Esophagus squamous epithelium (tissue), 5 donors: Measurements from ENCODE around the gene GATA2. TPM values are rescaled to one million over a fixed set of nuclear protein-coding genes. Genes with fewer than 3 reads are reported as not detected.

Experiments
- DNase-seq: peaks from one replicate; lab custom pipeline; 2025; lab: John Stamatoyannopoulos, UW
- H3K27ac ChIP-seq, 4 donors: fragments of 200-600 bp; sonication (generic); one replicate each; pipeline ENCODE4 v1.5.1; 2016 to 2019; ENCODE audit warnings: mild to moderate bottlenecking in 1 of 4
- H3K27me3 ChIP-seq, 4 donors: fragments of 200-600 bp; sonication (generic); 1 replicate in 3 of 4; 2 replicates in 1 of 4; pipeline versions ENCODE4 v1.5.1 to v1.6.0; 2017 to 2021; ENCODE audit warnings: antibody characterized with exemption in 1 of 4
- H3K36me3 ChIP-seq, 3 donors: fragments of 200-600 bp; sonication (generic); one replicate each; pipeline ENCODE4 v1.5.1; 2016 to 2019
- H3K4me1 ChIP-seq, 3 donors: fragments of 200-600 bp; sonication (generic); one replicate each; pipeline ENCODE4 v1.5.1; 2017 to 2019
- H3K4me3 ChIP-seq, 4 donors: fragments of 200-600 bp; sonication (generic); 1 replicate in 3 of 4; 2 replicates in 1 of 4; pipeline ENCODE4 v1.5.1; 2016 to 2019; ENCODE audit warnings: mild to moderate bottlenecking in 2 of 4, moderate library complexity in 1 of 4
- H3K9me3 ChIP-seq, 3 donors: fragments of 200-600 bp; sonication (generic); one replicate each; pipeline ENCODE4 v1.5.1; 2016 to 2019
- CTCF ChIP-seq, 6 experiments: fragments of 450-650 bp in 4 of 6; fragments of 200-600 bp in 2 of 6; sonication (generic) in 2 of 6; IDR thresholded peaks; one replicate each; pipeline ENCODE4 v1.5.1; 2016 to 2019; ENCODE audit warnings: antibody characterized with exemption in 6 of 6, mild to moderate bottlenecking in 4 of 6, moderate library complexity in 4 of 6
- POLR2A ChIP-seq, 4 donors: fragments of 450-650 bp; IDR thresholded peaks; one replicate each; pipeline ENCODE4 v1.6.1; 2017; ENCODE audit warnings: antibody characterized with exemption in 4 of 4, mild to moderate bottlenecking in 4 of 4, moderate library complexity in 3 of 4
- WGBS, 2 donors: methylation state at CpG; one replicate each; pipeline ENCODE4 v1.1.5; 2018; 5-methylcytosine and 5-hydroxymethylcytosine counted together
- intact Hi-C: fragments of 100-400 bp; cut with DNase I; formaldehyde crosslinking; loops from one replicate; pipeline ENCODE4 v1.15.0; 2022
- total RNA-seq, 4 donors: library from RNA; depleted of rRNA; stranded (reverse); fragments of >200 nt; gene quantifications; one replicate each; pipeline ENCODE4 v1.1.0, GENCODE V29; 2016
- donor health status: DM: yes; HTN: yes; CAD: no.

Gene GATA2
- total RNA-seq, 4 donors from 2014 or later = 1.6 to 12.8 (median 1.9) TPM

- Histone ChIP-seq H3K27me3 (peaks cover 0 to 96% (median 5%) of the 10 kb centered on the region in 4 donors), H3K27ac (no peak overlapping the region), H3K36me3 (no peaks in the 10 kb centered on the region), H3K9me3 (no peaks in the 10 kb centered on the region), H3K4me3 (no peak overlapping the region), H3K4me1 (peaks cover 0 to 22% (median 5%) of the 10 kb centered on the region in 3 donors)
- intact Hi-C loops = no loop called here
- 51 to 61% methylated on average over 2 to 3 of the region's 5 CpGs for WGBS, 2 donors
- no peak for TF ChIP-seq POLR2A (IDR thresholded peaks at IDR 0.05)
- no peak for TF ChIP-seq CTCF (IDR thresholded peaks at IDR 0.05)
- DNase-seq = no peak
Measured at GRCh38 chr3:128476659-128477058, 16.3 kb downstream of the GATA2 start.

DNA sequence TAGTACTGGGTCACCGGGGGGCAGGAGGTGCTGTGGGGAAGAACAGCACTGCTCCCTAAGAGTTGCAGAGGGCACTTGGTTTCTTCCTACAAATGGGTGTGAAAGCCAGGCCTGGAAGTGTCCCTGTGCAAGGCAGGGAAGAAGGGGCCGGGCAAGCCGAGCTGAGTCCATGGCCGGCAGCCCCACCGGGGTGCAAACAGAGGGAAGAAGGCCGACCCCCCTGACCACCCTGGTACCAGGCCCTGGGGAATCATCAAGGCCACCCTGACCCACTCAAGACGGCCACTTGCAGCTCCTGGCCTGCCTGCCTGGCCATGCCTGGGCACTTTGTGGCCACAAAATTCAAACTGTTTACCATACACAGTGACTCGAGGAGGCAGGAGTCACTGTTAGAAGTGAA, 17.6 kb downstream of the GATA2 start:
- DNase-seq = no peak
- WGBS, 2 donors = 67 to 84% methylated on average over 3 to 6 of the region's 8 CpGs
- Histone ChIP-seq H3K27ac (no peak overlapping the region), H3K4me3 (no peak overlapping the region), H3K27me3 (peaks cover 0 to 94% (median 0%) of the 10 kb centered on the region in 4 donors), H3K36me3 (no peaks in the 10 kb centered on the region), H3K9me3 (no peaks in the 10 kb centered on the region), H3K4me1 (peaks cover 0 to 9% (median 0%) of the 10 kb centered on the region in 3 donors)
- intact Hi-C loops = no loop called here
- TF ChIP-seq POLR2A (IDR thresholded peaks at IDR 0.05) (no peak), CTCF (IDR thresholded peaks at IDR 0.05) (no peak)

DNA sequence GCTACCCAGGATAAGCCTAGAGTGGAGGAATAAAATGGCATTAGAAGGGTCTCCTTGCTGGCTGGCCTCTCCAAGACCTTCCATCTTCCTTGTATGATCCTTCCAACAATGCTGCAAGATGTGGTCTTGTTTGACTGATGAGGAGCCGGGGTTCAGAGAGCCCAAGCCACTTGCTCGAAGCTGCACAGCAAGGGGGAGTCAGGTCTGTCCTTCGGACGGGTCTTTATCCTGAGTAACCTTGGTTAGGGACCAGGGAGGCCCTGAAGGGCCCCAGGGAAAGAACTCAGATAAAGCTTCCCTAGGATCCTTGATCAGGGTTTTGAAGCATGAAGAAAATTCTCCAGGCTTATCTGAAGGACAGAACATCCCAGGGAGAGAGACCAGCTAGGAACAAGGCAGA, 19.3 kb downstream of the GATA2 start:
- TF ChIP-seq CTCF (IDR thresholded peaks at IDR 0.05) (no peak), POLR2A (IDR thresholded peaks at IDR 0.05) (no peak)
- DNase-seq = no peak
- H3K36me3 ChIP-seq = no peaks in the 10 kb centered on the region
- no peaks in the 10 kb centered on the region for H3K9me3 ChIP-seq
- H3K27me3 ChIP-seq = peaks cover 0 to 91% (median 0%) of the 10 kb centered on the region in 4 donors
- intact Hi-C loops = no loop called here
- 35 to 52% methylated on average over 4 of the region's 4 CpGs for WGBS, 2 donors
- no peaks in the 10 kb centered on the region for H3K4me1 ChIP-seq
- H3K4me3 ChIP-seq = no peak overlapping the region
- H3K27ac ChIP-seq = no peak overlapping the region

GRCh38 chr3:128473180-128473519, 19.9 kb downstream of the GATA2 start:
- intact Hi-C loops = no loop called here
- Histone ChIP-seq H3K9me3 (no peaks in the 10 kb centered on the region), H3K4me3 (no peak overlapping the region), H3K27ac (no peak overlapping the region), H3K27me3 (peaks cover 0 to 91% (median 0%) of the 10 kb centered on the region in 4 donors), H3K36me3 (no peaks in the 10 kb centered on the region), H3K4me1 (no peaks in the 10 kb centered on the region)
- WGBS, 2 donors = 25 to 29% methylated on average over 1 to 5 of the region's 6 CpGs
- TF ChIP-seq POLR2A (IDR thresholded peaks at IDR 0.05) (no peak), CTCF (IDR thresholded peaks at IDR 0.05) (no peak)
- DNase-seq = no peak

GRCh38 chr3:128472449-128473179, 20.4 kb downstream of the GATA2 start:
- Histone ChIP-seq H3K27me3 (peaks cover 0 to 91% (median 0%) of the 10 kb centered on the region in 4 donors), H3K9me3 (no peaks in the 10 kb centered on the region), H3K36me3 (no peaks in the 10 kb centered on the region), H3K4me1 (no peaks in the 10 kb centered on the region), H3K27ac (no peak overlapping the region), H3K4me3 (no peak overlapping the region)
- no peak for DNase-seq
- TF ChIP-seq CTCF (IDR thresholded peaks at IDR 0.05) (no peak), POLR2A (IDR thresholded peaks at IDR 0.05) (no peak)
- intact Hi-C loops = no loop called here
- WGBS, 2 donors = 55 to 80% methylated on average over 5 to 9 of the region's 13 CpGs
